CD4-positive, alpha-beta T cell (primary cell): ENCODE measurements around the gene LEP. TPM values are rescaled to one million over a fixed set of nuclear protein-coding genes. Genes with fewer than 3 reads are reported as not detected.

ENCODE experiments used
- ATAC-seq: fragments of 200-7000 bp; cut with Tn5 transposase; one replicate; pipeline ENCODE4 v1.10.0; 2022; ENCODE audit warnings: mild to moderate bottlenecking; ENCODE audit not compliant: poor library complexity
- CTCF ChIA-PET: fragments of 350-600 bp; sonication (Branson Sonifier 250); formaldehyde crosslinking; loops from one replicate; lab custom pipeline; 2021; ENCODE audit warnings: antibody characterized with exemption, inconsistent platforms; lab: Charles Lee
- POLR2A ChIA-PET: fragments of 350-600 bp; sonication (Branson Sonifier 250); formaldehyde crosslinking; loops from one replicate; lab custom pipeline; 2021; ENCODE audit warnings: antibody characterized with exemption, inconsistent platforms; lab: Charles Lee
- DNase-seq, 14 experiments: peaks; one replicate each; pipeline ENCODE4 v3.0.0-alpha.2; 2013 to 2020; ENCODE audit warnings: mixed read lengths in 2 of 14
- H3K27ac ChIP-seq, 2 donors: one replicate each; pipeline versions ENCODE4 v1.5.1 to v1.7.0; 2013; ENCODE audit warnings: low read length in 2 of 2, low read depth in 1 of 2, mild to moderate bottlenecking in 1 of 2
- H3K27me3 ChIP-seq, 2 experiments: 1 replicate in 1 of 2; 2 replicates in 1 of 2; pipeline versions ENCODE4 v1.6.1 to v1.7.0; 2013; ENCODE audit warnings: low read length in 2 of 2, control low read depth in 1 of 2, mild to moderate bottlenecking in 1 of 2, moderate library complexity in 1 of 2; ENCODE audit not compliant: insufficient read depth in 2 of 2, control insufficient read depth in 1 of 2
- H3K36me3 ChIP-seq: one replicate; pipeline ENCODE4 v1.6.1; 2013; ENCODE audit warnings: low read length, control low read depth; ENCODE audit not compliant: insufficient read depth
- H3K4me1 ChIP-seq: one replicate; pipeline ENCODE4 v1.6.1; 2013; ENCODE audit warnings: low read length, control low read depth; ENCODE audit not compliant: insufficient read depth
- H3K4me3 ChIP-seq: one replicate; pipeline ENCODE4 v1.5.1; 2013; ENCODE audit warnings: mild to moderate bottlenecking, low read length, moderate library complexity
- H3K9me3 ChIP-seq, 2 experiments: 1 replicate in 1 of 2; 2 replicates in 1 of 2; pipeline versions ENCODE4 v1.6.1 to v1.7.0; 2013; ENCODE audit warnings: low read length in 2 of 2, mild to moderate bottlenecking in 2 of 2, control low read depth in 1 of 2, moderate library complexity in 1 of 2; ENCODE audit not compliant: control insufficient read depth in 1 of 2, insufficient read depth in 1 of 2
- H3K27ac Mint-ChIP-seq: one replicate; pipeline ENCODE4 v1.8.0; 2020; ENCODE audit warnings: mixed read lengths
- H3K27me3 Mint-ChIP-seq: one replicate; pipeline ENCODE4 v1.8.0; 2021; ENCODE audit warnings: mixed read lengths
- H3K36me3 Mint-ChIP-seq: one replicate; pipeline ENCODE4 v1.8.0; 2021; ENCODE audit warnings: low read depth, mixed read lengths
- H3K4me1 Mint-ChIP-seq: one replicate; pipeline ENCODE4 v1.8.0; 2021; ENCODE audit warnings: low read depth, mixed read lengths
- H3K4me3 Mint-ChIP-seq: one replicate; pipeline ENCODE4 v1.8.0; 2020; ENCODE audit warnings: mild to moderate bottlenecking, mixed read lengths
- H3K9me3 Mint-ChIP-seq: one replicate; pipeline ENCODE4 v1.8.0; 2020; ENCODE audit warnings: mixed read lengths
- intact Hi-C, 2 experiments: fragments of 100-400 bp; cut with DNase I in 1 of 2; cut with micrococcal nuclease in 1 of 2; formaldehyde crosslinking; loops; one replicate each; pipeline versions ENCODE4 v1.15.1 to v1.9.0; 2023 to 2025; cut with DNase I, micrococcal nuclease
- total RNA-seq, 174 experiments: library from RNA in 2 of 174; stranded (reverse) in 2 of 174; gene quantifications; one replicate each; pipeline ENCODE4 v1.2.3 and lab custom pipeline; 2021 to 2026
- TF ChIP-seq, protein P1 (sequence below): fragments of 200-600 bp; IDR thresholded peaks from one replicate; pipeline ENCODE4 v1.8.0; 2022; ENCODE audit warnings: antibody characterized with exemption, mild to moderate bottlenecking

LEP gene
- total RNA-seq, 2 experiments from 2014 or later: not detected

DNA sequence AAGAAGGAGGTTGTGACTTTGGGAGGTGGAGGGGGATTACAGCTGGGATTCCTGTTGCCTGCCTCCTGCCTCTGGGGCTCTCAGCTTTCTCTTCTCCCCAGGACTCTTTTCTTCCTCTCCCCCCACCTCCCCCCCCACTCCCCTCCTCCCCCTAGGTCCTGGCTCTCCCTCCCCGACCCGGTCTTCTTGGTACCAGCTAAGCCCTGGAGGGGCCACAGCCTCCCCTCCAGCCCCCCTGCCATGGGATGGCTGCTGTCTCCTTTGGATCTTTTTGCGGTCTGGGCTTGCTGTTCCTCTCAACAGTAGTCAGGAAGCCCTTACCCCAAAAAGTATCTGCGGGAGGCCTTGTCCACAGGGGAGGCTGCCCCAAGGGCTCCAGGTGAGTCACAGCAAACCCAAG lies 33.5 kb upstream of the LEP start:
- Mint-ChIP-seq H3K4me1 (no peaks in the 10 kb centered on the region), H3K27ac (no peak overlapping the region), H3K36me3 (no peaks in the 10 kb centered on the region), H3K27me3 (peaks cover 34% of the 10 kb centered on the region), H3K4me3 (no peak overlapping the region), H3K9me3 (no peaks in the 10 kb centered on the region)
- ATAC-seq (no peak), DNase-seq (no peak)
- ChIA-PET POLR2A (no interaction called here), CTCF (interaction anchor here (1.4 kb wide), 1 partner anchor 72 kb away, joined by 4 read pairs; no protein-coding TSS in a partner anchor)
- intact Hi-C loops: loop anchor here (2.0 to 5.0 kb wide), 4 partner anchors 71 to 1405 kb away; no protein-coding TSS in a partner anchor
- Histone ChIP-seq H3K36me3 (no peaks in the 10 kb centered on the region), H3K27me3 (peaks cover 14 to 17% of the 10 kb centered on the region in 2 experiments), H3K9me3 (peaks cover 0 to 4% of the 10 kb centered on the region in 2 experiments), H3K27ac (no peak overlapping the region), H3K4me1 (peaks cover 4% of the 10 kb centered on the region), H3K4me3 (no peak overlapping the region)
- TF ChIP-seq, protein P1, sequence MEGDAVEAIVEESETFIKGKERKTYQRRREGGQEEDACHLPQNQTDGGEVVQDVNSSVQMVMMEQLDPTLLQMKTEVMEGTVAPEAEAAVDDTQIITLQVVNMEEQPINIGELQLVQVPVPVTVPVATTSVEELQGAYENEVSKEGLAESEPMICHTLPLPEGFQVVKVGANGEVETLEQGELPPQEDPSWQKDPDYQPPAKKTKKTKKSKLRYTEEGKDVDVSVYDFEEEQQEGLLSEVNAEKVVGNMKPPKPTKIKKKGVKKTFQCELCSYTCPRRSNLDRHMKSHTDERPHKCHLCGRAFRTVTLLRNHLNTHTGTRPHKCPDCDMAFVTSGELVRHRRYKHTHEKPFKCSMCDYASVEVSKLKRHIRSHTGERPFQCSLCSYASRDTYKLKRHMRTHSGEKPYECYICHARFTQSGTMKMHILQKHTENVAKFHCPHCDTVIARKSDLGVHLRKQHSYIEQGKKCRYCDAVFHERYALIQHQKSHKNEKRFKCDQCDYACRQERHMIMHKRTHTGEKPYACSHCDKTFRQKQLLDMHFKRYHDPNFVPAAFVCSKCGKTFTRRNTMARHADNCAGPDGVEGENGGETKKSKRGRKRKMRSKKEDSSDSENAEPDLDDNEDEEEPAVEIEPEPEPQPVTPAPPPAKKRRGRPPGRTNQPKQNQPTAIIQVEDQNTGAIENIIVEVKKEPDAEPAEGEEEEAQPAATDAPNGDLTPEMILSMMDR: no peak

- Histone ChIP-seq H3K4me1 (peaks cover 4% of the 10 kb centered on the region), H3K27me3 (peaks cover 3 to 5% of the 10 kb centered on the region in 2 experiments), H3K9me3 (no peaks in the 10 kb centered on the region), H3K36me3 (no peaks in the 10 kb centered on the region), H3K4me3 (no peak overlapping the region), H3K27ac (no peak overlapping the region)
- DNase-seq (peak; percentile 53 to 87 (median 61)), ATAC-seq (peak; percentile 96)
- intact Hi-C loops: loop anchor here (1.0 to 10.0 kb wide), 7 partner anchors 73 to 1415 kb away; no protein-coding TSS in a partner anchor
- Mint-ChIP-seq H3K27me3 (peaks cover 15% of the 10 kb centered on the region), H3K36me3 (no peaks in the 10 kb centered on the region), H3K9me3 (no peaks in the 10 kb centered on the region), H3K4me3 (no peak overlapping the region), H3K4me1 (no peaks in the 10 kb centered on the region), H3K27ac (no peak overlapping the region)
- ChIA-PET POLR2A (interaction anchor here (0.6 to 1.2 kb wide), 5 partner anchors 74 to 502 kb away, joined by 3 to 7 read pairs (median 3); no protein-coding TSS in a partner anchor), CTCF (interaction anchor here (0.5 to 2.5 kb wide), 9 partner anchors 11 to 1406 kb away, joined by 3 to 44 read pairs (median 3); no protein-coding TSS in a partner anchor)
- TF ChIP-seq, protein P1: peak; percentile 97
Measured at GRCh38 chr7:128209229-128210035, 31.6 kb upstream of the LEP start.

- DNase-seq (no peak), ATAC-seq (no peak)
- no peak overlapping the region for H3K27ac Mint-ChIP-seq
- Histone ChIP-seq H3K27me3 (peaks cover 3% of the 10 kb centered on the region in 2 experiments), H3K4me1 (peaks cover 4% of the 10 kb centered on the region), H3K27ac (no peak overlapping the region), H3K36me3 (no peaks in the 10 kb centered on the region), H3K9me3 (no peaks in the 10 kb centered on the region), H3K4me3 (no peak overlapping the region)
- no peaks in the 10 kb centered on the region for H3K36me3 Mint-ChIP-seq
- TF ChIP-seq, protein P1: peak; percentile 55
- intact Hi-C loops: loop anchor here in 1 of 2 experiments (5.0 to 10.0 kb wide), 2 partner anchors 653 to 1415 kb away; no protein-coding TSS in a partner anchor
- no peaks in the 10 kb centered on the region for H3K4me1 Mint-ChIP-seq
- peaks cover 11% of the 10 kb centered on the region for H3K27me3 Mint-ChIP-seq
- no peaks in the 10 kb centered on the region for H3K9me3 Mint-ChIP-seq
- POLR2A ChIA-PET: interaction anchor here (0.6 to 1.2 kb wide), 4 partner anchors 74 to 503 kb away, joined by 3 to 7 read pairs (median 4); no protein-coding TSS in a partner anchor
- no peak overlapping the region for H3K4me3 Mint-ChIP-seq
- CTCF ChIA-PET: interaction anchor here (0.5 to 2.5 kb wide), 9 partner anchors 10 to 1407 kb away, joined by 3 to 44 read pairs (median 3); no protein-coding TSS in a partner anchor
Measured at GRCh38 chr7:128210036-128210347, 31.1 kb upstream of the LEP start.
